Pancreas (tissue), 10 donors: ENCODE measurements around the gene VPS54. TPM values are rescaled to one million over a fixed set of nuclear protein-coding genes. Genes with fewer than 3 reads are reported as not detected.

Experiments used
- ATAC-seq, 4 donors: fragments of 200-7000 bp; cut with Tn5 transposase; one replicate each; pipeline versions ENCODE4 v1.8.0 to v1.9.1; 2020; ENCODE audit warnings: mild to moderate bottlenecking in 4 of 4, moderate library complexity in 4 of 4
- DNase-seq, 6 donors: peaks; one replicate each; pipeline ENCODE4 v3.0.0-alpha.2; 2020
- FAIRE-seq: peaks from 2 replicates; lab custom pipeline; 2012; peaks lifted over from hg19 to GRCh38; lab: Jason Lieb, UNC
- H3K27ac ChIP-seq, 4 donors: fragments of 200-600 bp; sonication (generic); 1 replicate in 3 of 4; 2 replicates in 1 of 4; pipeline versions ENCODE4 v1.5.0 to v1.8.0; 2020
- H3K27me3 ChIP-seq, 4 donors: fragments of 200-600 bp; one replicate each; pipeline ENCODE4 v1.8.0; 2021
- H3K36me3 ChIP-seq, 3 donors: fragments of 200-600 bp; sonication (generic) in 1 of 3; one replicate each; pipeline versions ENCODE4 v1.5.0 to v1.8.0; 2020 to 2021
- H3K4me1 ChIP-seq, 3 donors: fragments of 200-600 bp; one replicate each; pipeline ENCODE4 v1.8.0; 2021
- H3K4me3 ChIP-seq, 4 donors: fragments of 200-600 bp; sonication (generic) in 2 of 4; one replicate each; pipeline versions ENCODE4 v1.5.0 to v1.8.0; 2020 to 2021
- H3K9me3 ChIP-seq, 4 donors: fragments of 200-600 bp; one replicate each; pipeline ENCODE4 v1.8.0; 2021
- CTCF ChIP-seq, 4 donors: fragments of 200-600 bp; sonication (generic) in 3 of 4; IDR thresholded peaks; one replicate each; pipeline versions ENCODE4 v1.5.0 to v1.8.0; 2021; ENCODE audit warnings: antibody characterized with exemption in 4 of 4
- WGBS, 2 donors: extraction: QIAGEN DNeasy Blood & Tissue Kit; methylation state at CpG; one replicate each; pipeline ENCODE4 v1.1.7; 2013; 5-methylcytosine and 5-hydroxymethylcytosine counted together
- intact Hi-C, 3 donors: fragments of 100-400 bp; cut with DNase I; formaldehyde crosslinking; loops; one replicate each; pipeline versions ENCODE4 v1.11.1 to v1.14.2; 2022
- polyA plus RNA-seq, 2 donors: library from polyadenylated mRNA; stranded (reverse); fragments of 200-250 nt; gene quantifications; one replicate each; pipeline ENCODE4 v1.2.3, GENCODE V29; 2013
- total RNA-seq, 6 donors: library from RNA; stranded (reverse); fragmentation: NEBNext Ultra II Directional in 4 of 6; extraction: Animal tissue kit (Norgen Biotek cat#: 25700) in 4 of 6; gene quantifications; one replicate each; pipeline versions ENCODE4 v1.2.1 to v1.2.4, GENCODE V29; 2021 to 2023
- donor health status: healthy with polysubstance abuse.
- donor health status: DM: no; HTN: no; CAD: no; lungs with moderate emphysema.
- donor health status: DM: no; HTN: no; CAD: no.
- donor health status: control.
- donor health status: control.
- donor health status: Bipolar disorder and iron deficiency.
- donor health status: DM: yes; HTN: yes; CAD: no.
- donor health status: DM: no; HTN: no; CAD: no.
- donor health status: DM: no; HTN: no; CAD: no.
- donor health status: DM: yes; HTN: yes; CAD: no.

The VPS54 gene
- total and polyA plus RNA-seq, 8 donors, result 7.9 to 18.1 (median 13.0) TPM

- Histone ChIP-seq H3K27ac (no peak overlapping the region), H3K36me3 (no peaks in the 10 kb centered on the region), H3K27me3 (no peaks in the 10 kb centered on the region), H3K4me3 (no peak overlapping the region), H3K4me1 (peaks cover 0 to 3% (median 0%) of the 10 kb centered on the region in 3 donors), H3K9me3 (no peaks in the 10 kb centered on the region)
- intact Hi-C loops, result loop anchor here in 2 of 3 donors (10.0 kb wide), 2 partner anchors 92 to 452 kb away; partner anchors contain the start of gene PELI1 (in 1 of the 2)
- TF ChIP-seq CTCF (IDR thresholded peaks at IDR 0.05), result no peak
- WGBS, 2 donors, result 75 to 85% methylated on average over 3 of the region's 3 CpGs
- no peak for FAIRE-seq
- no peak for ATAC-seq
- DNase-seq, result no peak
Measured at GRCh38 chr2:64052463-64053241, 33.4 kb upstream of the VPS54 start.

- Histone ChIP-seq H3K36me3 (no peaks in the 10 kb centered on the region), H3K4me3 (no peak overlapping the region), H3K27ac (no peak overlapping the region), H3K9me3 (no peaks in the 10 kb centered on the region), H3K4me1 (peaks cover 0 to 3% (median 0%) of the 10 kb centered on the region in 3 donors), H3K27me3 (no peaks in the 10 kb centered on the region)
- DNase-seq (peak in 3 of 6 donors; percentile 63 to 79 (median 67)), ATAC-seq (peak; percentile 96 to 99 (median 98)), FAIRE-seq (no peak)
- intact Hi-C loops, result loop anchor here in 2 of 3 donors (10.0 kb wide), 2 partner anchors 95 to 455 kb away; partner anchors contain the start of gene PELI1 (in 1 of the 2)
- 2 to 8% methylated on average over 3 of the region's 3 CpGs for WGBS, 2 donors
- peak; percentile 59 to 75 (median 70) for TF ChIP-seq CTCF (IDR thresholded peaks at IDR 0.05)
Measured at GRCh38 chr2:64049633-64050220, 30.5 kb upstream of the VPS54 start.

- H3K4me3 ChIP-seq, result no peak overlapping the region
- no peak overlapping the region for H3K27ac ChIP-seq
- 83 to 88% methylated on average over 2 of the region's 2 CpGs for WGBS, 2 donors
- ATAC-seq, result no peak
- H3K27me3 ChIP-seq, result no peaks in the 10 kb centered on the region
- no peak for DNase-seq
- no peaks in the 10 kb centered on the region for H3K9me3 ChIP-seq
- H3K4me1 ChIP-seq, result peaks cover 0 to 3% (median 0%) of the 10 kb centered on the region in 3 donors
- intact Hi-C loops, result no loop called here
- H3K36me3 ChIP-seq, result no peaks in the 10 kb centered on the region
- TF ChIP-seq CTCF (IDR thresholded peaks at IDR 0.05), result no peak
- FAIRE-seq, result no peak
Measured at GRCh38 chr2:64045938-64046337, 26.7 kb upstream of the VPS54 start.

DNA sequence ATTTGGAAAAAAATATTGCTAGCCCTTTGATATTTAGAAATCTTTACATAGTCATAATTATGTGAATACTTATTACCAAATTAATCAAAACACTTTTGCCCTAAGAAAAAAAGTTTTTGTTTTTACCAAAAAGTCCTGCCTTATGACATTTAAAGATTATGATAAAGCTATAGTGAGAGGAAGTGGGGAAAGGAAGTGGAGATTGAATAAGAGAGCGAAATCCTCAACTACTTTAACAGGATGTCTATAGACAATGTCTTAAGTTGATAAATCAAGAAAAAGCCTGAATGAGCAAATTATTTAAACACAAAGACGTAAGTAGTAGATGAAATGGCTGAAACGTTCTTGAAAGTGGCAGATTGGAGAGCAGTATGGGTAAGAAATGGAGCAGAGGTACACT is 20.9 kb upstream of the VPS54 start:
- FAIRE-seq, result no peak
- H3K4me1 ChIP-seq, result no peaks in the 10 kb centered on the region
- intact Hi-C loops, result loop anchor here in 1 of 3 donors (5.0 kb wide), 1 partner anchor 452 kb away; no protein-coding TSS in a partner anchor
- no peak overlapping the region for H3K27ac ChIP-seq
- 71 to 77% methylated on average over 3 of the region's 3 CpGs for WGBS, 2 donors
- no peak overlapping the region for H3K4me3 ChIP-seq
- H3K36me3 ChIP-seq, result no peaks in the 10 kb centered on the region
- DNase-seq, result no peak
- H3K9me3 ChIP-seq, result no peaks in the 10 kb centered on the region
- no peak for TF ChIP-seq CTCF (IDR thresholded peaks at IDR 0.05)
- ATAC-seq, result no peak
- H3K27me3 ChIP-seq, result no peaks in the 10 kb centered on the region
